ENCODE results near the gene BSN.
"Not testable (repeated sequence)": the region's sequence is repeated elsewhere in the genome, so short reads cannot be mapped to it uniquely, and the experiment has no call there.

BSN gene

GRCh38 chr3:49673715-49674496 lies 119.6 kb downstream of the BSN start, which contains the start of gene APEH:
Gene APEH, plus strand, starts transcription at chr3:49674351. Its CDS starts 51 bp downstream, at chr3:49674402.
- DNase-seq (ENCODE audit: low read depth): peak; percentile 95

GRCh38 chr3:49674497-49674983 lies 120.3 kb downstream of the BSN start:
- DNase-seq (ENCODE audit: low read depth): no peak

GRCh38 chr3:49675912-49676311 lies 121.6 kb downstream of the BSN start:
- DNase-seq (ENCODE audit: low read depth): no peak

GRCh38 chr3:49680493-49681231 lies 126.4 kb downstream of the BSN start:
- no peak for DNase-seq (ENCODE audit: low read depth)

- no peak for DNase-seq (ENCODE audit: low read depth)
Measured at GRCh38 chr3:49681232-49681522, 126.9 kb downstream of the BSN start.

- DNase-seq (ENCODE audit: low read depth): no peak
Measured at GRCh38 chr3:49681543-49681942, 127.3 kb downstream of the BSN start.

- DNase-seq (ENCODE audit: low read depth): no peak
Measured at GRCh38 chr3:49683162-49683561, 128.9 kb downstream of the BSN start.

GRCh38 chr3:49684453-49684852 lies 130.2 kb downstream of the BSN start:
- not testable (repeated sequence) for DNase-seq (ENCODE audit: low read depth)

- not testable (repeated sequence) for DNase-seq (ENCODE audit: low read depth)
Measured at GRCh38 chr3:49685103-49685502, 130.8 kb downstream of the BSN start.

- not testable (repeated sequence) for DNase-seq (ENCODE audit: low read depth)
Measured at GRCh38 chr3:49685846-49686245, 131.6 kb downstream of the BSN start.

- DNase-seq (ENCODE audit: low read depth): not testable (repeated sequence)
Measured at GRCh38 chr3:49686346-49686745, 132.1 kb downstream of the BSN start.

- not testable (repeated sequence) for DNase-seq (ENCODE audit: low read depth)
Measured at GRCh38 chr3:49686769-49687423, 132.6 kb downstream of the BSN start.

GRCh38 chr3:49687424-49687795 lies 133.1 kb downstream of the BSN start:
- not testable (repeated sequence) for DNase-seq (ENCODE audit: low read depth)

GRCh38 chr3:49688338-49689045 lies 134.2 kb downstream of the BSN start:
- not testable (repeated sequence) for DNase-seq (ENCODE audit: low read depth)

- DNase-seq (ENCODE audit: low read depth): peak; percentile 75
Measured at GRCh38 chr3:49689046-49689907, 135.0 kb downstream of the BSN start, which contains the start of the genes MST1 and RNF123. Gene MST1, minus strand, starts transcription at chr3:49689474. Its CDS starts 783 bp downstream, at chr3:49688691. Gene RNF123, plus strand, starts transcription at chr3:49689557. Its CDS starts 1,609 bp downstream, at chr3:49691166.

GRCh38 chr3:49689908-49690624 lies 135.8 kb downstream of the BSN start:
- not testable (repeated sequence) for DNase-seq (ENCODE audit: low read depth)

GRCh38 chr3:49690856-49691255 lies 136.6 kb downstream of the BSN start:
- DNase-seq (ENCODE audit: low read depth): not testable (repeated sequence)

GRCh38 chr3:49691481-49691880 lies 137.2 kb downstream of the BSN start:
- DNase-seq (ENCODE audit: low read depth): not testable (repeated sequence)

GRCh38 chr3:49694409-49695070 lies 140.3 kb downstream of the BSN start:
- DNase-seq (ENCODE audit: low read depth): not testable (repeated sequence)
